C4-2B (cell line): ENCODE data around the gene SRCAP.

Experiments
- CTCF ChIP-seq: fragments of 450-650 bp; conservative IDR thresholded peaks from 2 replicates; pipeline ENCODE4 v1.5.1; 2017; ENCODE audit warnings: mild to moderate bottlenecking
- ZFX ChIP-seq: fragments of 450-650 bp; IDR thresholded peaks from 2 replicates; pipeline ENCODE4 v1.6.1; 2017

GRCh38 chr16:30657866-30658730 lies 40.9 kb upstream of the SRCAP start, which contains the start of gene FBRS:
- peak; percentile 97 for TF ChIP-seq CTCF
- no peak for TF ChIP-seq ZFX
